Measurements from ENCODE around the gene PKD2.
"Not testable (repeated sequence)": the region's sequence is repeated elsewhere in the genome, so short reads cannot be mapped to it uniquely, and the experiment has no call there.

Gene PKD2

DNA sequence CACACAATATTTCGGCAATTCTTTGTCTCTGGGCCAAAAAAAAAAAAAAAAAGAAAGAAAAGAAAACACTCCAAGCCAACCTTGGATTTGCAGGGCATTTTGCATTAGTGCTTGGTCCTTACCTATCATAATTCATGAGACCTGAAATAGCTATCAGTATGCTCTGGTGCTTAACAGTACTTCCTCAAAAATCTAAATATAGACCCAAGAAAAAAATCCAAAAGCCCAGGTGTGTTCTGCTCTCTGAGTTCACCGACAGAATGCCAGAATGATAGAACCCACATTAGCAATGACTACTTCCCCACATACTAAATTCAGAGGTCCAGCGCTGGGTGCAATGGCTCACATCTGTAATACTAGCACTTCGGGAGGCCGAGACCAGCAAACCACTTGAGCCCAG is 108.2 kb downstream of the PKD2 start:
- CTCF ChIA-PET, result interaction anchor here (0.7 kb wide), 1 partner anchor 28 kb away, joined by 4 read pairs; no protein-coding TSS in a partner anchor

DNA sequence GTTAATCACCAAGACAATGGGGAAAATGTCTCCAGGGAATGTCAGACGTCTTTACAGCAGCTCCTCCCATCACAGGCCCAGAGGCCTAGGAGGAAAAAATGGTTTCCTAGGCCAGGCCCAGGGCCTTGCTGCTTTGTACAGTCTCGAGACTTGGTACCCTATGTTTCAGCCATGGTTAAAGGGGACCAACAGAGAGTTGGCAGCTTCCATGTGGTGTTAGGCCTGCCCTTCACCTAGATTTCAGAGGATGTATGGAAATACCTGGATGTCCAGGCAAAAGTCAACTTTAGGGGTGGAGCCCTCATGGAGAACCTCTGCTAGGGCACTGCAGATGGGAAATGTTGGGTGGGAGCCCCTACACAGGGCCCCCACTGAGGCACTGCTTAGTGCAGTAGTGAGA is 112.5 kb downstream of the PKD2 start:
- H3K27ac ChIP-seq, result no peak overlapping the region
- ChIA-PET CTCF (no interaction called here), POLR2A (ENCODE audit: low non-redundant PET) (no interaction called here)
- TF ChIP-seq, protein P1, sequence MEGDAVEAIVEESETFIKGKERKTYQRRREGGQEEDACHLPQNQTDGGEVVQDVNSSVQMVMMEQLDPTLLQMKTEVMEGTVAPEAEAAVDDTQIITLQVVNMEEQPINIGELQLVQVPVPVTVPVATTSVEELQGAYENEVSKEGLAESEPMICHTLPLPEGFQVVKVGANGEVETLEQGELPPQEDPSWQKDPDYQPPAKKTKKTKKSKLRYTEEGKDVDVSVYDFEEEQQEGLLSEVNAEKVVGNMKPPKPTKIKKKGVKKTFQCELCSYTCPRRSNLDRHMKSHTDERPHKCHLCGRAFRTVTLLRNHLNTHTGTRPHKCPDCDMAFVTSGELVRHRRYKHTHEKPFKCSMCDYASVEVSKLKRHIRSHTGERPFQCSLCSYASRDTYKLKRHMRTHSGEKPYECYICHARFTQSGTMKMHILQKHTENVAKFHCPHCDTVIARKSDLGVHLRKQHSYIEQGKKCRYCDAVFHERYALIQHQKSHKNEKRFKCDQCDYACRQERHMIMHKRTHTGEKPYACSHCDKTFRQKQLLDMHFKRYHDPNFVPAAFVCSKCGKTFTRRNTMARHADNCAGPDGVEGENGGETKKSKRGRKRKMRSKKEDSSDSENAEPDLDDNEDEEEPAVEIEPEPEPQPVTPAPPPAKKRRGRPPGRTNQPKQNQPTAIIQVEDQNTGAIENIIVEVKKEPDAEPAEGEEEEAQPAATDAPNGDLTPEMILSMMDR (conservative IDR thresholded peaks at IDR 0.05; ENCODE audit: low read depth), result no peak
- DNase-seq (ENCODE audit: low spot score), result no peak

More for the DNA sequence above, 108.2 kb downstream of the PKD2 start:
- H3K27ac ChIP-seq, result no peak overlapping the region
- TF ChIP-seq, protein P1 (conservative IDR thresholded peaks at IDR 0.05; ENCODE audit: low read depth), result no peak
- no peak for DNase-seq (ENCODE audit: low spot score)
- POLR2A ChIA-PET (ENCODE audit: low non-redundant PET), result no interaction called here

DNA sequence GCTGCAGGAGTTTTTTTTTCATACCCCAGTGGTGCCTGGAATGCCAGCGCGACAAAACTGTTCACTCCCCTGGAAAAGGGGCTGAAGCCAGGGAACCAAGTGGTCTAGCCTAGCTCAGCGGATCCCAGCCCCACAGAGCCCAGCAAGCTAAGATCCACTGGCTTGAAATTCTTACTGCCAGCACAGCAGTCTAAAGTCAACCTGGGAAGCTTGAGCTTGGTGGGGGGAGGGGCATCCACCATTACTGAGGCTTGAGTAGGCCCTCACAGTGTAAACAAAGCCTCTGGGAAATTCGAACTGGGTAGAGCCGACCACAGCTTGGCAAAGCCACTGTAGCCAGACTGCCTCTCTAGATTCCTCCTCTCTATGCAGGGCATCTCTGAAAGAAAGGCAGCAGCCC is 114.8 kb downstream of the PKD2 start:
- H3K27ac ChIP-seq; DNase-seq (ENCODE audit: low spot score); POLR2A ChIA-PET (ENCODE audit: low non-redundant PET): not testable (repeated sequence)
- CTCF ChIA-PET, result interaction anchor here (0.6 to 1.3 kb wide), 2 partner anchors 82 to 90 kb away, joined by 4 read pairs; no protein-coding TSS in a partner anchor

All from RWPE1 (cell line).